Prostate gland (tissue), 2 donors: Measurements from ENCODE around the gene ZNF547. TPM values are rescaled to one million over a fixed set of nuclear protein-coding genes. Genes with fewer than 3 reads are reported as not detected.
"Not testable (repeated sequence)": the region's sequence is repeated elsewhere in the genome, so short reads cannot be mapped to it uniquely, and the experiment has no call there.

Source experiments
- DNase-seq: peaks from one replicate; pipeline ENCODE4 v3.0.0-alpha.2; 2019; ENCODE audit warnings: low spot score
- H3K27ac ChIP-seq, 2 donors: fragments of 200-600 bp; sonication (generic); 2 replicates each; pipeline ENCODE4 v1.5.1; 2017 to 2019
- H3K27me3 ChIP-seq: fragments of 200-600 bp; sonication (generic); replicated peaks from 2 replicates; pipeline ENCODE4 v1.5.1; 2019; ENCODE audit not compliant: insufficient read depth
- H3K36me3 ChIP-seq, 2 donors: fragments of 200-600 bp; sonication (generic); 1 replicate in 1 of 2; 2 replicates in 1 of 2; pipeline versions ENCODE4 v1.5.1 to v1.8.1; 2017 to 2019
- H3K4me1 ChIP-seq: fragments of 200-600 bp; sonication (generic); replicated peaks from 2 replicates; pipeline ENCODE4 v1.5.1; 2019
- H3K4me3 ChIP-seq, 2 donors: fragments of 200-600 bp; sonication (generic); 2 replicates each; pipeline ENCODE4 v1.5.1; 2017 to 2019
- H3K9me3 ChIP-seq: fragments of 200-600 bp; sonication (generic); 2 replicates; pipeline ENCODE4 v1.5.1; 2017
- POLR2A ChIP-seq: fragments of 450-650 bp; IDR thresholded peaks from one replicate; pipeline ENCODE4 v1.6.1; 2016; ENCODE audit warnings: antibody characterized with exemption, mild to moderate bottlenecking
- POLR2AphosphoS5 ChIP-seq: sonication (generic); formaldehyde crosslinking; IDR thresholded peaks from one replicate; pipeline ENCODE4 v1.6.1; 2017; ENCODE audit warnings: antibody characterized with exemption
- WGBS: methylation state at CpG from one replicate; pipeline ENCODE4 v1.1.5; 2018; 5-methylcytosine and 5-hydroxymethylcytosine counted together
- intact Hi-C: fragments of 100-400 bp; cut with DNase I; formaldehyde crosslinking; loops from one replicate; pipeline ENCODE4 v1.14.2; 2022
- total RNA-seq, 2 donors: library from RNA; depleted of rRNA; stranded (reverse); fragments of >200 nt; gene quantifications; one replicate each; pipeline ENCODE4 v1.1.0, GENCODE V29; 2016
- TF ChIP-seq, protein P1 (sequence below), 4 experiments: fragments of 200-600 bp in 2 of 4; fragments of 450-650 bp in 2 of 4; sonication (generic) in 2 of 4; IDR thresholded peaks; 1 replicate in 3 of 4; 2 replicates in 1 of 4; pipeline ENCODE4 v1.5.1; 2016 to 2019; ENCODE audit warnings: antibody characterized with exemption in 4 of 4, mild to moderate bottlenecking in 2 of 4, moderate library complexity in 2 of 4

ZNF547 gene
- total RNA-seq, 2 donors from 2014 or later = 4.3 to 8.2 TPM

DNA sequence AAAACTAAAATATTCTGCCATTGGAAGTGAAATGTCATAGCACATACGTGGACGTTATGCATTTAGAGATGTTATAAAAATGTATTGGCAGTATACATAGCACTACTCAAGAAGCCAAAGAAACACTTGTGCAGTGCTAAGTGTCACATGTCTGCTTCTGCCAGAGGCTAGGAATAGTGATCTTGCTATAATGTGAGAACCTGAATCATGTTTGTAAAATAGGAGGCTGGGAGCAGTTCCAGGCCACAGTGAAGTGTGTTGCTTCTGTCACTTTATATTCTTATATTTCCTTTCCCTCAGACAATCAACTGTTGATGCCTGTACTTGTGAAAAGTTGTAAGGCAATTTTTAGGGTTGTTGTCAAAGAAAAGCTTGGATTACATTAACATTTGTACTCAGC lies 3.4 kb downstream of the ZNF547 start:
- Histone ChIP-seq H3K9me3 (no peaks in the 10 kb centered on the region), H3K36me3 (no peaks in the 10 kb centered on the region), H3K27me3 (no peaks in the 10 kb centered on the region), H3K4me3 (no peak overlapping the region), H3K4me1 (no peaks in the 10 kb centered on the region), H3K27ac (no peak overlapping the region)
- no peak for DNase-seq
- WGBS = 86% methylated on average over 2 of the region's 2 CpGs
- intact Hi-C loops = no loop called here
- TF ChIP-seq POLR2A = no peak
- TF ChIP-seq POLR2AphosphoS5 = no peak
- TF ChIP-seq, protein P1, sequence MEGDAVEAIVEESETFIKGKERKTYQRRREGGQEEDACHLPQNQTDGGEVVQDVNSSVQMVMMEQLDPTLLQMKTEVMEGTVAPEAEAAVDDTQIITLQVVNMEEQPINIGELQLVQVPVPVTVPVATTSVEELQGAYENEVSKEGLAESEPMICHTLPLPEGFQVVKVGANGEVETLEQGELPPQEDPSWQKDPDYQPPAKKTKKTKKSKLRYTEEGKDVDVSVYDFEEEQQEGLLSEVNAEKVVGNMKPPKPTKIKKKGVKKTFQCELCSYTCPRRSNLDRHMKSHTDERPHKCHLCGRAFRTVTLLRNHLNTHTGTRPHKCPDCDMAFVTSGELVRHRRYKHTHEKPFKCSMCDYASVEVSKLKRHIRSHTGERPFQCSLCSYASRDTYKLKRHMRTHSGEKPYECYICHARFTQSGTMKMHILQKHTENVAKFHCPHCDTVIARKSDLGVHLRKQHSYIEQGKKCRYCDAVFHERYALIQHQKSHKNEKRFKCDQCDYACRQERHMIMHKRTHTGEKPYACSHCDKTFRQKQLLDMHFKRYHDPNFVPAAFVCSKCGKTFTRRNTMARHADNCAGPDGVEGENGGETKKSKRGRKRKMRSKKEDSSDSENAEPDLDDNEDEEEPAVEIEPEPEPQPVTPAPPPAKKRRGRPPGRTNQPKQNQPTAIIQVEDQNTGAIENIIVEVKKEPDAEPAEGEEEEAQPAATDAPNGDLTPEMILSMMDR (IDR thresholded peaks at IDR 0.05) = no peak

DNA sequence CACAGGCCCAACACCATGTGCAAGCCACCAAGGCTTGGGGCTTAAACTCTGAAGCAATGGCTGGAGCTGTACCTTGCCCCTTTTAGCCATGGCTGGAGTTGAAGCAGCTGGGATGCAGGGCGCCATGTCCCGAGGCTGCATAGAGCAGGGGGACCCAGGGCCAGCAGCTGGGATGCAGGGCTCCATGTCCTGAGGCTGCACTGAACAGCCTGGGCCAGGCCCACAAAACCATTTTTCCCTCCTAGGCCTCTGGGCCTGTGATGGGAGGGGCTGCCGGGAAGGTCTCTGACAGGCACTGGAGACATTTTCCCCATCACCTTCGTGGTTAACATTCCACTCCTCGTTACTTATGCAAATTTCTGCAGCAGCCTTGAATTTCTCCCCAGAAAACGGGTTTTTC lies 10.8 kb downstream of the ZNF547 start:
- H3K36me3 ChIP-seq = peaks cover 10 to 13% of the 10 kb centered on the region in 2 donors
- H3K27me3 ChIP-seq = no peaks in the 10 kb centered on the region
- WGBS = 96% methylated on average over 6 of the region's 6 CpGs
- intact Hi-C loops = no loop called here
- H3K4me3 ChIP-seq = no peak overlapping the region
- no peak for DNase-seq
- H3K9me3 ChIP-seq = no peaks in the 10 kb centered on the region
- TF ChIP-seq, protein P1 (IDR thresholded peaks at IDR 0.05) = no peak
- no peak for TF ChIP-seq POLR2AphosphoS5
- no peak for TF ChIP-seq POLR2A
- H3K27ac ChIP-seq = no peak overlapping the region
- H3K4me1 ChIP-seq = no peaks in the 10 kb centered on the region

DNA sequence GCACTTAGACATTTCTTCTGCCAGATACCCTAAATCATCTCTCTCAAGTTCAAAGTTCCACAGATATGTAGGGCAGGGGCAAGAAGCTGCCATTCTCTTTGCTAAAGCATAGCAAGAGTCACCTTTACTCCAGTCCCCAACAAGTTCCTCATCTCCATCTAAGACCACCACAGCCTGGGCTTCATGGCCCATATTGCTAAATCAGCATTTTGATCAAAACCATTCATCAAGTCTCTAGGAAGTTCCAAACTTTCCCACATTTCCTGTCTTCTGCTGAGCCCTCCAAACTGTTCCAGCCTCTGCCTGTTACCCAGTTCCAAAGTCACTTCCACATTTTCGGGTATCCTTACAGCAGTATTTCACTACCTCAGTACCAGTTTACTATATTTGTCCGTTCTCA lies 11.3 kb downstream of the ZNF547 start:
- H3K4me1 ChIP-seq, H3K27ac ChIP-seq, intact Hi-C loops, H3K4me3 ChIP-seq, DNase-seq, H3K27me3 ChIP-seq, H3K9me3 ChIP-seq: not testable (repeated sequence)
- 98% methylated on average over 2 of the region's 2 CpGs for WGBS
- H3K36me3 ChIP-seq = peaks cover 10 to 13% of the 10 kb centered on the region in 2 donors

DNA sequence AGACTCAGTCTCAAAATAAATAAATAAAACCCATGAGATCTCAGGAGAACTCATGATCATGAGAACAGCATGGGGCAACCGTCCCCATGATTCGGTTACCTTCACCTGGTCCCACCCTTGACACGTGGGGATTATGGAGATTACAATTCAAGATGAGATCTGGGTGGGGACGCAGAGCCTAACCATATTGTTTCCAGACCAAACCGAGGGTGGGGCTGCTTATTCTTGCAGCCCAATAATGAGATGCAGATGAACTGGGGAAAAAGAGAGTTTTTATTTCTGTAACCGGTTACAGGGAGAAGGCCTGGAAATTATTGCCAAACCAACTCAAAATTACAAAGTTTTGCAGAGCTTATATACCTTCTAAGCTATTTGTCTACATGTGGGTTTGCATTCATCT lies 12.8 kb downstream of the ZNF547 start:
- H3K9me3 ChIP-seq = no peaks in the 10 kb centered on the region
- WGBS = 90% methylated on average over 6 of the region's 6 CpGs
- H3K27ac ChIP-seq = no peak overlapping the region
- no peak overlapping the region for H3K4me3 ChIP-seq
- intact Hi-C loops = no loop called here
- H3K27me3 ChIP-seq = no peaks in the 10 kb centered on the region
- no peak for DNase-seq
- H3K36me3 ChIP-seq = peaks cover 10 to 13% of the 10 kb centered on the region in 2 donors
- no peak for TF ChIP-seq POLR2A
- TF ChIP-seq, protein P1 (IDR thresholded peaks at IDR 0.05) = no peak
- no peak for TF ChIP-seq POLR2AphosphoS5
- no peaks in the 10 kb centered on the region for H3K4me1 ChIP-seq

DNA sequence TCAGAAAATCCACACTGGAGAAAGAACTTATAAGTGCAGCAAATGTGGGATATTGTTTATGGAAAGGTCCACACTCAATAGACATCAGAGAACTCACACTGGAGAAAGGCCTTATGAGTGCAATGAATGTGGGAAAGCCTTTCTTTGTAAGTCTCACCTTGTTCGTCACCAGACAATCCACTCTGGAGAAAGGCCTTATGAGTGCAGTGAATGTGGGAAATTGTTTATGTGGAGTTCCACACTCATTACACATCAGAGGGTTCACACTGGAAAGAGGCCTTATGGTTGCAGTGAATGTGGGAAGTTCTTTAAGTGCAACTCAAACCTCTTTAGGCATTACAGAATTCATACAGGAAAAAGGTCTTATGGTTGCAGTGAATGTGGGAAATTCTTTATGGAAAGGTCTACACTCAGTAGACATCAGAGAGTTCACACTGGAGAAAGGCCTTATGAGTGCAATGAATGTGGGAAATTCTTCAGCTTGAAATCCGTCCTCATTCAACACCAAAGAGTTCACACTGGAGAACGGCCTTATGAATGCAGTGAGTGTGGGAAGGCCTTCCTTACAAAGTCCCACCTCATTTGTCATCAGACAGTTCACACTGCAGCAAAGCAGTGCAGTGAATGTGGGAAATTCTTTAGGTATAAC lies 14.3 kb downstream of the ZNF547 start:
- Histone ChIP-seq H3K4me3 (no peak overlapping the region), H3K27ac (no peak overlapping the region), H3K4me1 (no peaks in the 10 kb centered on the region), H3K36me3 (peaks cover 10 to 13% of the 10 kb centered on the region in 2 donors), H3K27me3 (no peaks in the 10 kb centered on the region), H3K9me3 (no peaks in the 10 kb centered on the region)
- 100% methylated on average over 3 of the region's 3 CpGs for WGBS
- intact Hi-C loops = no loop called here
- no peak for TF ChIP-seq POLR2AphosphoS5
- TF ChIP-seq, protein P1 (IDR thresholded peaks at IDR 0.05) = no peak
- no peak for TF ChIP-seq POLR2A
- DNase-seq = no peak
